ENCODE measurements around the gene JADE3. TPM values are rescaled to one million over a fixed set of nuclear protein-coding genes. Genes with fewer than 3 reads are reported as not detected.

Gene JADE3
- total RNA-seq, 1 donor from 2014 or later, result 6.3 TPM

DNA sequence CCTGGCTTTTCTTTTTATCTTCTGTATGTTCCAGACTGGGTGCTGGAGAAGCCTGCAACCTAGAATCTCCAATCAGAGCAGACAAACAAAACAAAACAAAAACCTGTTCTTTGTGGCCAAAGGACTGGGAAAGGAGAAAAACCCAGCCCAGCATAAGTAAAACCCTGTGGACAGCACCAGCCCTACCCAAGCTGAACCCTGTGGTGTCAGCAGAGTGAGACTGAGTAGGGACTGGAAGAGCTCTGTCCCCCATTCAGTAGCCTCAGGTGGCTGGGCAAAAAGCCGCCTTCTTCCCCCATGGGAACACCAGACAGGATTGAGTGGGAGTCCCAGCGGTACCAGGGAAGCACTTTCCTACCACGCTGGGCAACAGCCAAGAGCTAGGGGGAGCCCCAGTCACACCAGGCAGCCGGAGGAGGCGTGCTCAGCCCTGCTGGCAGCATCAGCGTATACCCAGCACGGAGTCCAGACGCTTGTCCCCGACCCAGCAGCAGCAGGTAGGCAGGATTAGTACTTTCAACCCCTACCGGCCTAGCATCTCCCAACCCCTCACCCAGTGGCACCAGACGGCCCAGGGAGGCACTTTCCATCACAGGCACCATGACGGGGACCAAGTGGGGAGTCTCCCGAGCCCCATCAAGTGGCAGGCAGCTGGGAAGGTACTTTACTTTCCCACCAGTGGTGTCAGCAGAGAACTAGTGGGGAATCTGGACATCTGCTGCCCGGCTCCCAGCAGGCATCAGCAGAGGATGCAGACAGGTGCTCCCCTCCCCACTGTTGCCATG lies 8.6 kb upstream of the JADE3 start:
- TF ChIP-seq, protein P1, sequence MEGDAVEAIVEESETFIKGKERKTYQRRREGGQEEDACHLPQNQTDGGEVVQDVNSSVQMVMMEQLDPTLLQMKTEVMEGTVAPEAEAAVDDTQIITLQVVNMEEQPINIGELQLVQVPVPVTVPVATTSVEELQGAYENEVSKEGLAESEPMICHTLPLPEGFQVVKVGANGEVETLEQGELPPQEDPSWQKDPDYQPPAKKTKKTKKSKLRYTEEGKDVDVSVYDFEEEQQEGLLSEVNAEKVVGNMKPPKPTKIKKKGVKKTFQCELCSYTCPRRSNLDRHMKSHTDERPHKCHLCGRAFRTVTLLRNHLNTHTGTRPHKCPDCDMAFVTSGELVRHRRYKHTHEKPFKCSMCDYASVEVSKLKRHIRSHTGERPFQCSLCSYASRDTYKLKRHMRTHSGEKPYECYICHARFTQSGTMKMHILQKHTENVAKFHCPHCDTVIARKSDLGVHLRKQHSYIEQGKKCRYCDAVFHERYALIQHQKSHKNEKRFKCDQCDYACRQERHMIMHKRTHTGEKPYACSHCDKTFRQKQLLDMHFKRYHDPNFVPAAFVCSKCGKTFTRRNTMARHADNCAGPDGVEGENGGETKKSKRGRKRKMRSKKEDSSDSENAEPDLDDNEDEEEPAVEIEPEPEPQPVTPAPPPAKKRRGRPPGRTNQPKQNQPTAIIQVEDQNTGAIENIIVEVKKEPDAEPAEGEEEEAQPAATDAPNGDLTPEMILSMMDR (IDR thresholded peaks at IDR 0.05; ENCODE audit: borderline replicate concordance), result peak; percentile 72
- H3K9me3 ChIP-seq (replicated peaks), result no peaks in the 10 kb centered on the region
- no peaks in the 10 kb centered on the region for H3K36me3 ChIP-seq
- peak overlapping the region; percentile 64 for H3K4me3 ChIP-seq
- no peaks in the 10 kb centered on the region for H3K4me1 ChIP-seq
- H3K27ac ChIP-seq (replicated peaks), result peak overlapping the region; percentile 27
- intact Hi-C loops (cut with micrococcal nuclease), result loop anchor here (10.0 kb wide), 1 partner anchor 131 kb away; no protein-coding TSS in a partner anchor
- no peaks in the 10 kb centered on the region for H3K27me3 ChIP-seq (ENCODE audit: low read depth)
- DNase-seq, result peak; percentile 76

- Histone ChIP-seq H3K36me3 (no peaks in the 10 kb centered on the region), H3K27me3 (ENCODE audit: low read depth) (no peaks in the 10 kb centered on the region), H3K4me3 (no peak overlapping the region), H3K9me3 (replicated peaks) (no peaks in the 10 kb centered on the region), H3K4me1 (no peaks in the 10 kb centered on the region), H3K27ac (replicated peaks) (no peak overlapping the region)
- TF ChIP-seq, protein P1 (IDR thresholded peaks at IDR 0.05; ENCODE audit: borderline replicate concordance), result no peak
- intact Hi-C loops (cut with micrococcal nuclease), result loop anchor here (10.0 kb wide), 1 partner anchor 130 kb away; no protein-coding TSS in a partner anchor
- DNase-seq, result no peak
These were observed 7.6 kb upstream of the JADE3 start for GRCh38 chrX:46904626-46905025.

DNA sequence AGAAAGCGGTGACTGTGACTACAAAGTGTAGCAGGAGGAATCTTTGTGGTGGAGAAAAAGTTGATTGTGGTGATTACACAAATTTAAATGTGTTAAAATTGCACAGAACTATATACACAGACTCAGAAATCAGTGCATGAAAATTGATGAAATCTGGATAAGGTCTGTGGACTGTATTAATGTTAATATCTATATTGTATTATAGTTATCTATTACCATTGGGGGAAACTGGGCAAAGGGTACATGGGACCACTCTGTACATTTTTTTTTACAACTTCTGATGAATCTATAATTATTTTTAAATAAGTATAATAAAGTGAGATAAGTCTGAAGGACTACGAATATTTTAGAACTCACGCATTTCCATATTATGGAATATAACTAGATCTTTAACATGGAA lies 1.8 kb upstream of the JADE3 start:
- Histone ChIP-seq H3K4me3 (no peak overlapping the region), H3K27ac (replicated peaks) (no peak overlapping the region), H3K36me3 (no peaks in the 10 kb centered on the region), H3K27me3 (ENCODE audit: low read depth) (no peaks in the 10 kb centered on the region), H3K4me1 (peaks cover 25% of the 10 kb centered on the region), H3K9me3 (replicated peaks) (no peaks in the 10 kb centered on the region)
- intact Hi-C loops (cut with micrococcal nuclease), result loop anchor here (10.0 kb wide), 1 partner anchor 54 kb away; no protein-coding TSS in a partner anchor
- no peak for DNase-seq
- TF ChIP-seq, protein P1 (IDR thresholded peaks at IDR 0.05; ENCODE audit: borderline replicate concordance), result no peak

- H3K4me1 ChIP-seq, result peaks cover 25% of the 10 kb centered on the region
- no peaks in the 10 kb centered on the region for H3K36me3 ChIP-seq
- H3K27me3 ChIP-seq (ENCODE audit: low read depth), result no peaks in the 10 kb centered on the region
- TF ChIP-seq, protein P1 (IDR thresholded peaks at IDR 0.05; ENCODE audit: borderline replicate concordance), result peak; percentile 69
- peak; percentile 25 for DNase-seq
- H3K27ac ChIP-seq (replicated peaks), result peak overlapping the region; percentile 88
- H3K4me3 ChIP-seq, result peak overlapping the region; percentile 80
- intact Hi-C loops (cut with micrococcal nuclease), result loop anchor here (10.0 kb wide), 1 partner anchor 52 kb away; no protein-coding TSS in a partner anchor
- no peaks in the 10 kb centered on the region for H3K9me3 ChIP-seq (replicated peaks)
These were observed 626 bp downstream of the JADE3 start for GRCh38 chrX:46912603-46913491.

DNA sequence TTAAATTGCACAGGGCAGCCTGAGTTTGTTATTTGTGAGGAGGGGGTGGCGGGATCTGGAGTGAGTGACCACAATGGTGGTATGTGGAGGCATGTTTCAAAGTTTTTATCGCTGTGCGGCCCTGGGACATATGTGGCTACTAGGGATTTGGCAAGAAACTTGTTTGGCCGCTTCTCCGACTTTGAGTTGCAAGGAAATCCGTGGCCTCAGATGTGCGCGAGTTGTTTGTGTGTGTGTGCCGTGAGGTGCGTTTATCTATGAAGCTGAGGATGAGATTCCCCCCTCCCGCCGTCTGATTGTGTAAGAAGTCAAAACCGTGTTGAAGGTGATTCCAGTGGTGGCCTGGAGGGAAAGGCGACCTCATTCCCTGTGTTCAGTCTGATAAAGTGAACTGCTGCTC lies 1.4 kb downstream of the JADE3 start:
- TF ChIP-seq, protein P1 (IDR thresholded peaks at IDR 0.05; ENCODE audit: borderline replicate concordance), result no peak
- no peaks in the 10 kb centered on the region for H3K36me3 ChIP-seq
- H3K27ac ChIP-seq (replicated peaks), result peak overlapping the region; percentile 88
- no peaks in the 10 kb centered on the region for H3K9me3 ChIP-seq (replicated peaks)
- peak overlapping the region; percentile 80 for H3K4me3 ChIP-seq
- no peaks in the 10 kb centered on the region for H3K27me3 ChIP-seq (ENCODE audit: low read depth)
- intact Hi-C loops (cut with micrococcal nuclease), result loop anchor here (10.0 kb wide), 1 partner anchor 51 kb away; no protein-coding TSS in a partner anchor
- no peak for DNase-seq
- H3K4me1 ChIP-seq, result peaks cover 25% of the 10 kb centered on the region

Measured in left ventricle myocardium inferior (tissue), 1 donor.